ENCODE data around the gene RPP25L. TPM values are rescaled to one million over a fixed set of nuclear protein-coding genes. Genes with fewer than 3 reads are reported as not detected.

The RPP25L gene
- total and polyA plus RNA-seq, 9 of the 15 experiments (the other 6 are each of a cell fraction or from before 2014, with no cell fraction given), result 16.3 to 43.7 (median 29.0) TPM

- peak; percentile 38; the same call in 1 of the 2 replicates for TF ChIP-seq MAX (CRISPR knock-in tag; IDR thresholded peaks at IDR 0.05)
- no peak for TF ChIP-seq BDP1 (IDR thresholded peaks at IDR 0.05; ENCODE audit: insufficient read depth, insufficient read length)
- peak; percentile 78; the same call in 1 of the 2 replicates for TF ChIP-seq PHF8 (IDR thresholded peaks at IDR 0.05; ENCODE audit: borderline replicate concordance, low read length)
- no peak for TF ChIP-seq TSHZ1 (CRISPR knock-in tag; IDR thresholded peaks at IDR 0.05)
- no peak for TF ChIP-seq KDM4B (IDR thresholded peaks at IDR 0.05; ENCODE audit: borderline replicate concordance in 2 of 2, low read depth in 1 of 2)
- no peak for TF ChIP-seq BACH1 (tag; IDR thresholded peaks at IDR 0.05)
- no peak for TF ChIP-seq GATAD2A (IDR thresholded peaks at IDR 0.05)
- no peak for TF ChIP-seq TFE3 (CRISPR knock-in tag; IDR thresholded peaks at IDR 0.05)
- TF ChIP-seq ZNF384 (IDR thresholded peaks at IDR 0.05; ENCODE audit: low read depth, low read length), result no peak
- no peak for TF ChIP-seq ZNF444 (CRISPR knock-in tag; IDR thresholded peaks at IDR 0.05)
- no peak for TF ChIP-seq IRF1 (CRISPR knock-in tag; IDR thresholded peaks at IDR 0.05; ENCODE audit: borderline replicate concordance)
- no peak for TF ChIP-seq ZC3H4 (CRISPR knock-in tag; IDR thresholded peaks at IDR 0.05; ENCODE audit: borderline replicate concordance)
- TF ChIP-seq ZNF280A (IDR thresholded peaks at IDR 0.05; ENCODE audit: low read depth, partially characterized antibody), result no peak
- TF ChIP-seq CBX5 (IDR thresholded peaks at IDR 0.05; ENCODE audit: borderline replicate concordance, low read depth), result no peak
- TF ChIP-seq RBBP5 (IDR thresholded peaks at IDR 0.05; ENCODE audit: borderline replicate concordance, insufficient read depth, low read length, poor library complexity, severe bottlenecking), result peak; percentile 33
These were observed 8.4 kb upstream of the RPP25L start, which contains the start of gene DCTN3 (continued) for GRCh38 chr9:34620061-34620994.

Measured in K562 (cell line).